IMR-90 (cell line): ENCODE results near the gene PRDM15. TPM values are rescaled to one million over a fixed set of nuclear protein-coding genes. Genes with fewer than 3 reads are reported as not detected.

Source experiments
- ATAC-seq: fragments of 200-7000 bp; cut with Tn5 transposase; 2 replicates; pipeline ENCODE4 v1.9.1; 2020; ENCODE audit warnings: low read depth, mild to moderate bottlenecking, moderate library complexity
- BruUV-seq: library from RNA; stranded (reverse); fragments of 400-500 nt; replicated peaks from 2 replicates; lab custom pipeline; 2021; lab: Mats Ljungman, UMichigan
- CTCF ChIA-PET: fragments of 300-600 bp; formaldehyde crosslinking; extraction: SDS; loops from one replicate; lab custom pipeline; 2021; ENCODE audit warnings: antibody characterized with exemption; lab: Yijun Ruan, JAX
- POLR2A ChIA-PET: fragments of 300-600 bp; sonication (Branson Sonifier 250); formaldehyde crosslinking; loops from one replicate; lab custom pipeline; 2022; ENCODE audit warnings: antibody characterized with exemption; ENCODE audit not compliant: unreplicated experiment; lab: Charles Lee
- DNase-seq: peaks from one replicate; pipeline ENCODE4 v3.0.0; 2013
- H2AFZ ChIP-seq: replicated peaks from 2 replicates; pipeline ENCODE3; 2013; ENCODE audit warnings: low read length, mild to moderate bottlenecking; ENCODE audit not compliant: poor library complexity
- H2AK5ac ChIP-seq: 2 replicates; pipeline ENCODE4 v1.6.1; 2013; ENCODE audit warnings: low read depth, low read length, inconsistent platforms
- H2AK9ac ChIP-seq: replicated peaks from 2 replicates; pipeline ENCODE3; 2013; ENCODE audit warnings: mild to moderate bottlenecking, low read depth, low read length, moderate library complexity; ENCODE audit not compliant: poor library complexity
- H2BK120ac ChIP-seq: 2 replicates; pipeline ENCODE4 v1.6.1; 2013; ENCODE audit warnings: low read depth, low read length, inconsistent platforms
- H2BK15ac ChIP-seq: 3 replicates; pipeline ENCODE4 v1.6.1; 2013; ENCODE audit warnings: low read depth, low read length, inconsistent platforms
- H2BK20ac ChIP-seq: 2 replicates; pipeline ENCODE4 v1.6.1; 2013; ENCODE audit warnings: low read depth, mild to moderate bottlenecking, inconsistent platforms, low read length, moderate library complexity
- H2BK5ac ChIP-seq: 2 replicates; pipeline ENCODE4 v1.6.1; 2013; ENCODE audit warnings: mild to moderate bottlenecking, low read depth, low read length, inconsistent platforms; ENCODE audit not compliant: poor library complexity, severe bottlenecking
- H3K14ac ChIP-seq: replicated peaks from 2 replicates; pipeline ENCODE4 v1.6.1; 2013; ENCODE audit warnings: low read depth, low read length, inconsistent platforms
- H3K18ac ChIP-seq: 2 replicates; pipeline ENCODE4 v1.6.1; 2013; ENCODE audit warnings: low read depth, low read length, control low read depth
- H3K23ac ChIP-seq: 2 replicates; pipeline ENCODE4 v1.6.1; 2013; ENCODE audit warnings: low read depth, low read length, inconsistent platforms
- H3K27ac ChIP-seq: 2 replicates; pipeline ENCODE4 v1.5.1; 2013; ENCODE audit warnings: mild to moderate bottlenecking, control low read depth, low read length; ENCODE audit not compliant: insufficient read depth
- H3K27me3 ChIP-seq: 2 replicates; pipeline ENCODE4 v1.6.1; 2013; ENCODE audit warnings: low read length; ENCODE audit not compliant: control insufficient read depth, insufficient read depth
- H3K36me3 ChIP-seq: 2 replicates; pipeline ENCODE4 v1.6.1; 2013; ENCODE audit warnings: low read length, mixed read lengths; ENCODE audit not compliant: control insufficient read depth, insufficient read depth
- H3K4ac ChIP-seq: 2 replicates; pipeline ENCODE4 v1.6.1; 2013; ENCODE audit warnings: low read depth, low read length, inconsistent platforms
- H3K4me1 ChIP-seq: 2 replicates; pipeline ENCODE4 v1.6.1; 2013; ENCODE audit warnings: low read length, mixed read lengths; ENCODE audit not compliant: control insufficient read depth, insufficient read depth
- H3K4me2 ChIP-seq: 2 replicates; pipeline ENCODE4 v1.6.1; 2013; ENCODE audit warnings: low read depth, mild to moderate bottlenecking, control low read depth, low read length, moderate library complexity
- H3K4me3 ChIP-seq: 2 replicates; pipeline ENCODE4 v1.5.1; 2013; ENCODE audit warnings: low read depth, mild to moderate bottlenecking, control low read depth, low read length, moderate library complexity; ENCODE audit not compliant: insufficient read depth
- H3K56ac ChIP-seq: 2 replicates; pipeline ENCODE4 v1.6.1; 2013; ENCODE audit warnings: low read length, inconsistent platforms; ENCODE audit not compliant: insufficient read depth; ENCODE audit errors: extremely low read depth
- H3K79me1 ChIP-seq, 2 experiments: 2 replicates each; pipeline ENCODE4 v1.6.1; 2013; ENCODE audit warnings: low read length in 2 of 2, inconsistent platforms in 1 of 2, low read depth in 1 of 2
- H3K9ac ChIP-seq: 2 replicates; pipeline ENCODE4 v1.6.1; 2013; ENCODE audit warnings: low read depth, low read length, control low read depth
- H3K9me1 ChIP-seq: 2 replicates; pipeline ENCODE4 v1.6.1; 2013; ENCODE audit warnings: low read length, inconsistent platforms; ENCODE audit not compliant: insufficient read depth
- H3K9me3 ChIP-seq: 2 replicates; pipeline ENCODE4 v1.6.1; 2013; ENCODE audit warnings: low read length; ENCODE audit not compliant: control insufficient read depth, insufficient read depth
- H4K20me1 ChIP-seq: 2 replicates; pipeline ENCODE4 v1.6.1; 2013; ENCODE audit warnings: low read length, inconsistent platforms; ENCODE audit not compliant: insufficient read depth
- H4K5ac ChIP-seq: 2 replicates; pipeline ENCODE4 v1.6.1; 2013; ENCODE audit warnings: mild to moderate bottlenecking, low read depth, low read length, control low read depth
- H4K8ac ChIP-seq, 2 experiments: 2 replicates each; pipeline ENCODE4 v1.6.1; 2013; ENCODE audit warnings: low read depth in 2 of 2, low read length in 2 of 2, control low read depth in 1 of 2, inconsistent platforms in 1 of 2
- H4K91ac ChIP-seq: 2 replicates; pipeline ENCODE4 v1.6.1; 2013; ENCODE audit warnings: low read depth, low read length, inconsistent platforms; ENCODE audit not compliant: insufficient read depth
- BHLHE40 ChIP-seq: fragments of 150-350 bp; IDR thresholded peaks from 2 replicates; pipeline ENCODE4 v1.6.1; 2016; ENCODE audit warnings: mild to moderate bottlenecking, low read depth, low read length
- CEBPB ChIP-seq: IDR thresholded peaks from 2 replicates; pipeline ENCODE4 v1.6.1; 2012; ENCODE audit warnings: low read depth, low read length, improper control_type of control experiment
- CHD1 ChIP-seq: IDR thresholded peaks from 2 replicates; pipeline ENCODE4 v1.6.1; 2012; ENCODE audit warnings: low read depth, low read length, improper control_type of control experiment
- CTCF ChIP-seq: conservative IDR thresholded peaks from 2 replicates; pipeline ENCODE4 v1.5.1; 2012; ENCODE audit warnings: mild to moderate bottlenecking, low read depth, low read length, improper control_type of control experiment
- ELK1 ChIP-seq: fragments of 150-350 bp; IDR thresholded peaks from 2 replicates; pipeline ENCODE4 v1.6.1; 2016; ENCODE audit warnings: low read depth, mild to moderate bottlenecking, low read length, moderate library complexity, borderline replicate concordance
- FOS ChIP-seq: fragments of 150-350 bp; IDR thresholded peaks from 2 replicates; pipeline ENCODE4 v1.6.1; 2016; ENCODE audit warnings: low read depth, low read length
- MAFK ChIP-seq: IDR thresholded peaks from 2 replicates; pipeline ENCODE4 v1.6.1; 2012; ENCODE audit warnings: low read depth, low read length, improper control_type of control experiment
- NFE2L2 ChIP-seq: fragments of 150-350 bp; IDR thresholded peaks from 2 replicates; pipeline ENCODE4 v1.6.1; 2016; ENCODE audit warnings: low read depth, mild to moderate bottlenecking, low read length
- RCOR1 ChIP-seq: IDR thresholded peaks from 2 replicates; pipeline ENCODE4 v1.6.1; 2012; ENCODE audit warnings: mild to moderate bottlenecking, low read length, improper control_type of control experiment; ENCODE audit not compliant: insufficient replicate concordance
- RFX5 ChIP-seq: IDR thresholded peaks from 2 replicates; pipeline ENCODE4 v1.8.0; 2012; ENCODE audit warnings: low read depth, mild to moderate bottlenecking, low read length, moderate library complexity
- USF2 ChIP-seq: fragments of 150-350 bp; IDR thresholded peaks from 2 replicates; pipeline ENCODE4 v1.6.1; 2017; ENCODE audit warnings: mild to moderate bottlenecking, antibody characterized with exemption, low read length, low read depth
- WGBS, 2 experiments: methylation state at CpG; one replicate each; pipeline versions ENCODE4 v1.1.5 to v1.1.7; 2013; ENCODE audit warnings: missing lambda C conversion rate in 2 of 2; ENCODE audit not compliant: insufficient read length in 1 of 2; ENCODE audit errors: extremely low coverage in 2 of 2; 5-methylcytosine and 5-hydroxymethylcytosine counted together
- dilution Hi-C: fragments of 300-500 bp; cut with HindIII; formaldehyde crosslinking; loops from one replicate; pipeline ENCODE4 v1.14.3; 2018; ENCODE audit warnings: low sequenced_read_pairs; ENCODE audit not compliant: unreplicated experiment
- in situ Hi-C: fragments of 300-500 bp; cut with MboI; formaldehyde crosslinking; loops from 3 replicates; pipeline ENCODE4 v1.14.3; 2019; ENCODE audit warnings: low sequenced_read_pairs, inconsistent platforms, mixed read lengths
- intact Hi-C: fragments of 100-400 bp; cut with micrococcal nuclease; formaldehyde crosslinking; loops from 2 replicates; pipeline ENCODE4 v1.10.0; 2022
- polyA plus RNA-seq, 3 experiments: library from polyadenylated mRNA; depleted of rRNA; stranded (reverse); fragments of >200 nt; gene quantifications; 2 replicates each; pipeline ENCODE4 v1.2.3, GENCODE V29; 2012; ENCODE audit warnings: low replicate concordance in 1 of 3
- total RNA-seq: library from RNA; depleted of rRNA; stranded (reverse); fragments of >200 nt; gene quantifications from 2 replicates; pipeline ENCODE4 v1.2.3, GENCODE V29; 2012

PRDM15 gene
- total and polyA plus RNA-seq, 2 of the 4 experiments (the other 2 are of a cell fraction): 7.3 to 8.8 TPM

- peaks cover 11% of the 10 kb centered on the region for H3K36me3 ChIP-seq
- no peak overlapping the region for H2AK5ac ChIP-seq
- H3K4me3 ChIP-seq: no peak overlapping the region
- H3K56ac ChIP-seq: no peak overlapping the region
- TF ChIP-seq ELK1 (no peak), USF2 (no peak), FOS (no peak), RFX5 (no peak), CTCF (no peak), MAFK (no peak), BHLHE40 (no peak), RCOR1 (no peak), CHD1 (no peak), NFE2L2 (no peak), CEBPB (no peak)
- no peak overlapping the region for H4K5ac ChIP-seq
- no peak overlapping the region for H2BK15ac ChIP-seq
- dilution Hi-C loops: no loop called here
- no TSS peak for BruUV-seq
- WGBS, 2 experiments: 84% methylated on average over 20 of the region's 42 CpGs; no CpG with 5 or more reads in 1 of the 2 experiments
- no peaks in the 10 kb centered on the region for H4K20me1 ChIP-seq
- H3K4ac ChIP-seq: no peak overlapping the region
- peaks cover 12% of the 10 kb centered on the region for H3K9me1 ChIP-seq
- no peak overlapping the region for H3K23ac ChIP-seq
- no peak overlapping the region for H3K14ac ChIP-seq
- intact Hi-C loops: no loop called here
- ChIA-PET CTCF (no interaction called here), POLR2A (no interaction called here)
- H3K27me3 ChIP-seq: no peaks in the 10 kb centered on the region
- no peak overlapping the region for H2AK9ac ChIP-seq
- H3K4me1 ChIP-seq: no peaks in the 10 kb centered on the region
- no peak for DNase-seq
- H2BK5ac ChIP-seq: peak overlapping the region; percentile 70
- H3K79me1 ChIP-seq: peaks cover 0 to 7% of the 10 kb centered on the region in 2 experiments; a peak in 3 of 4 replicates
- no peak overlapping the region for H4K8ac ChIP-seq
- H3K18ac ChIP-seq: no peak overlapping the region
- H2AFZ ChIP-seq: no peak overlapping the region
- no peak overlapping the region for H4K91ac ChIP-seq
- H3K9ac ChIP-seq: no peak overlapping the region
- ATAC-seq: no peak
- H3K9me3 ChIP-seq: no peaks in the 10 kb centered on the region
- no peak overlapping the region for H3K4me2 ChIP-seq
- H2BK20ac ChIP-seq: no peak overlapping the region
- no peak overlapping the region for H3K27ac ChIP-seq
- in situ Hi-C loops: no loop called here
- no peak overlapping the region for H2BK120ac ChIP-seq
Measured at GRCh38 chr21:41827951-41828883, 50.9 kb downstream of the PRDM15 start.
